Midbrain (tissue), 1 donor: ENCODE data around the gene NUS1.
"Not testable (repeated sequence)": the region's sequence is repeated elsewhere in the genome, so short reads cannot be mapped to it uniquely, and the experiment has no call there.

ENCODE experiments used
- DNase-seq: peaks from one replicate; lab custom pipeline; 2025; lab: John Stamatoyannopoulos, UW

Gene NUS1

DNA sequence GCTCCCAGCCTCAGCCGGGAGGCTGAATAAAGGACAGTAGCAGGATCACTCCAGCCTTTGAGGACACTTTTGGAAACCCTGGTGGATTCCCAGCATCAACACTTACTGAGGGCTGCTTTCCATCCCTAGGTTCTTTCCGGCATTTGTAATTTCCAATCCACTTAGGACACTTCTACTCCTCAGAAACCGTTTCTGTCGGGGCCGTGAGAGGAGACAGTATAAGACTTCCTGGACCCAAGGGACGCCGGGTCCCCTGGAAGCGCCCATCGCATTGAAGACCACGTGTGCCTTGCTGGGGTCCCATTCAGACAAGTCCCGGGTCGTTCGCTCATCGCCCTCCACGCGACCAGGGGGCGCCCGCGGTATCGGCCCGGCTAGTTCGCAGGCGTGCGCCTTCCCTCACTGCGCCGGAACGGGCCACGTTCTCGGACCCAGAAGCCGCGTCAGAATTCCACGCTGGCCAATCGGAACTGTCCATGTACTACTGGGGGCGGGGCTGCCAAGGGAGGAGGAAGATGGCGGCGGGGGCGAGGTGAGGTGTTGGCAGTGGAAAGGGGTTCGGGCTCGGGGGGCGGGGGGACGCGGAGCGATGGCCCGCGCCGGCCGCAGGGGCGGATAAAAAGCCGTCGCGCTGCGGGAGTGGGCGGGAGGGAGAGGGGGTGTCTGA, at the start of gene NUS1:
Gene NUS1, plus strand, starts transcription at position 479 of the 667 bp plus-strand sequence. CDS start 202 bp downstream, outside the sequence.
- DNase-seq = peak; percentile 99

DNA sequence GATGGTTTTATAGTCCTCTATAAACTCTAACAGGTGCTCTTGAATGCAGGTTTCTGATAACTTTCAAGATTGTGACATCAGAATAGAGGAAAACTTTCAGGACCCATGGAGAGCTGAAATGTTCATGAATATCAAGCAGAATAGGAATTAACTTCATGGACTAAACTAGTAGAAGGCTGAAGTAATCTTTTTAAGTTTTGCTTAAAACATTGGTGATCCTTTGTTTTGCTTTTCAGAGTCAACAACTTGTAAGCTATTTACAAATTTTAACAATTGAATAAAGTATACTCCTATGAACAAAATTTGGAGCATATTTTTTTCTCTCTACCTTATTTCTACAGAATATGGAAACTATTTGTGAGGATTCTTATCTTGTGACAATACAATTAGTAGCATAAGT, 47.7 kb upstream of the NUS1 start:
- DNase-seq = no peak

DNA sequence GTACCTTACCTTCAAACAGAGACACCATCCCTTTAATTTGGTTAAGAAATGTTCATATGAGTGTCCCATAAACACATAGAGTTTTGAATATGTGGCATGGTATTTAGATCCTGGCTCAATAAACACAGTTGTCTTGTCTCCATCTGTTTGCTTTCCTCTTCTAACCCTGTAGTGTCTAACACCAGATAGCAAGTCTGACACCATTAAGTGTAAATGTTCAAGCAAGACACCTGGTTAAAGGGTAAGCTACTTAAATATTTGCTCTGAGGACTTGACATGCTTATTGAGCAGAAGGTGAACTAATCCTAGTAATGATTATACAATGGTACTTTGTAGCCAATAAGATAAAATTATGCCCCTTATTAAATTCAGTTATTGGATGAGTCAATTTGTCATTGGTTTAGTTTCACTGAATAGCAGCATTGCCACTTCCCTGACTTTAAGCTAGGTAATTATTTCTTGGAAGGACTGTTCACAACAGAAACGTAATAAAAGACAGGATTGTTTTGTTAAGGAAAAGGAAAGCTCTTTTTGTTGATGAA, 46.1 kb upstream of the NUS1 start:
- no peak for DNase-seq

DNA sequence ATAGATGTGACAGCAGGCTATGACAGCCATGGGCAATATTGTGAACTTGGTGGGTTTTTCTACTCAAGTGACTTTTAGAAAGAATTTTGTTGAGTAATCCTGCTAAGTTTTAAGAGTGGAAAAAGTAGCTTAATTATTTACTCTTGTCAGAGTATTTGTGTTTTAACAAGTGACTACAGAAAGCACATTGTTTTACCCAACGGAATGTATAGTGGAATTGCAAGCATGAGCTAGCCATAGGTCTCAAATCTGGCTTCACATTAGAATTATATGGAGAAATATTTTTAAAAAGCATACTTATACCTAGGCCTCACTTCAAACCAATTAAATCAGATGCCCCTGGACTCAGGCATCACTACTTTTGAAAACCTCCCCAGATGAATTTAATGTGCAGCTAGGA, 37.5 kb upstream of the NUS1 start:
- no peak for DNase-seq

DNA sequence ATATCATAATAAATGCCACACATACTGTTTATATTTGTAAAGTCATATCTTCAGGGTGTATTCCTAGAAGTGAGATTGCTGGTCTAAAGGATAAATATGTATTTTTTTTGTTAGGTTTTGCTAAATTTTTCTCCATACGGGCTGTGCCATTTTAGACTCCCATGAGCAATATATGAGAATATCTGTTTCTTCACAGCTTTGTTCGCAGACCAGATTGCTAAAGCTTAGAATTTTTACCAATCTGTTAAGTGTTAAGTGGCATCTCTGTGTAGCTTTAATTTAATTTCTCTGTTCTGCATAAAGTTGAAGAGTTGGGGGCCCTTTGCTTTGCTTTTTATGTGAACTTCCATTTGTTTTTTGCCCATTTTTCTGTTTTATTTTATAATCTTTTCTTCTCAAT, 32.3 kb upstream of the NUS1 start:
- DNase-seq = no peak

DNA sequence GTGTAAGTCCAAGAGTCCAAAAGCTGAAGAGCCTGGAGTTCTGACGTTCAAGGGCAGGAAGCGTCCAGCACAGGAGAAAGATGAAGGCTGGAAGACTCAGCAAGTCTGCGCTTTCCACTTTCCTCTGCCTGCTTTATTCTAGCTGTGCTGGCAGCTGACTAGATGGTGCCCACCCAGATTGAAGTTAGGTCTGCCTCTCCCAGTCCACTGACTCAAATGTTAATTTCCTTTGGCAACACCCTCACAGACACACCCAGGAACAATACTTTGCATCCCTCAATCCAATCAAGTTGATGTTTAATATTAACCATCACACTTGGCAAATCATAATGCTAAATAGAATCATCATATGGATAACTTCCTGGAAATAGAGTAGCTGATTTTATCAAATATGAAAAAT, 23.3 kb upstream of the NUS1 start:
- not testable (repeated sequence) for DNase-seq

DNA sequence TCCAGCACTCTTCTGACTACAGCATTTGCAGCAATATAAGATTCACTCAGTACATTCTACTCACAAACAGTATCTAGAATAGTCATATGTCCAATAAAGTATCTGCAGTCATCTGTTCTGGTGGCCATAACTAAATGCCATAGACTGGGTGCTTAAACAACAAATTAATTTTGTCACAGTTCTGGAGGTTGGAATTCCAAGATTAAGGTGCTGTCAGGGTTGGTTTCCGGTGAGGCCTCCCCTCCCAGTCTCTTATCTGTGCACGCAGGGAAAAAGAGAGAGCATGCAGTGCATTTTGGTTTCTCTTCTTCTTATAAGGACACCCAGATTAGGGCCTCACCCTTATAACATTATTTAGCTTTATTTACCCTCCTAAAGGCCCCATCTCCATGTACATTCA, 21.3 kb upstream of the NUS1 start:
- no peak for DNase-seq

DNA sequence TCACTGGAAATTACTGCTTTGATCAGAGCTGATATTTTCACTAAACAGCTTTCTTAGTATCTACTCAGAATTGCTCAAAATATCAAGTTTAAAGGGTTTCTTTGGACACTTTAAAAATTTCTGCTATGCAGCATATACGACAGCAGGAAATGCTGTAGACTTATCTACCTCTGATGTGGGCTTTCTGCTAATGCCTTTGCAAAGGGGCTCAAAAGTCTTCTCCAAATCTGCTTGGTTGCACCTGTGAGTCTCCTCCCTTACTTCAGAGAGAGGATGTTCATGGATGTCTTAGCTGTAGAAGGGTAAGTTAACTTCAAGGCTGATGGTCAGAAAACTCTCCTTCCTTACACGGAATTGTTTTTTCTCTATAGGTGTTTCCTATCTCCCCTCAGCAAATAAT, 19.9 kb upstream of the NUS1 start:
- no peak for DNase-seq

DNA sequence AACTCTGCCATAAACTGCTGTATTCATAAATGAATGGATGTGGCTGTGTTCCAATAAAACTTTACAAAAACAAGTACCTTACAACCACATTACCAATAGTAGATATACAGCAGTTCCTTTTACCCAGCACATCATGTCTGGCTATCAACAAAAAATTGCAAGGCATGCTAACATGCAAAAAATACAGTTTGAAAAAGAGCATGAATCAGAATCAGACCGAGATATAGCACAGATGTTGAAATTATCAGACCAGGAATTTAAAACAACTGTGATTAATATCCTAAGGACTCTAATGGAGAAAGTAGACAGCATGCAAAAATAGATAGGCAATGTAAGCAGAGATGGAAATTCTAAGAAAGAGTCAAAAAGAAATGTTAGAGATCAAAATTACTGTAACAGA, 8.4 kb upstream of the NUS1 start:
- DNase-seq = no peak

DNA sequence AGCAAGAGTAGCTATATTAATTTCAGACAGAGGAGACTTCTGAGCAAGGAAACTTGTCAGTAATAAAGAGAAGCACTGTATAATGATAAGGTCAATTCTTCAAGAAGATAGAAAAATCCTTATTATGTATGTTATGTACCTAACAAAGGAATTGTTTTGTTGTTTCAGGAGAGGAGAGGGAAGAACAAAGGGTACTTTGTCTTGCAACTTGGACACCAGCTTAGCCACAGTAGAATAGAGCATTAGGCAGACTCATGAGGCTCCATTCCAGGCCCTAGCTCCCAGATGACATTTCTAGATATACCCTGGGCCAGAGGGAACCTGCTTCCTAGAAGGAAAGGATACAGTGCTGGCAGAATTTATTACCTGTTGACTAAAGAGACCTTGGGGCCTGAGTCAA, 6.5 kb upstream of the NUS1 start:
- no peak for DNase-seq

DNA sequence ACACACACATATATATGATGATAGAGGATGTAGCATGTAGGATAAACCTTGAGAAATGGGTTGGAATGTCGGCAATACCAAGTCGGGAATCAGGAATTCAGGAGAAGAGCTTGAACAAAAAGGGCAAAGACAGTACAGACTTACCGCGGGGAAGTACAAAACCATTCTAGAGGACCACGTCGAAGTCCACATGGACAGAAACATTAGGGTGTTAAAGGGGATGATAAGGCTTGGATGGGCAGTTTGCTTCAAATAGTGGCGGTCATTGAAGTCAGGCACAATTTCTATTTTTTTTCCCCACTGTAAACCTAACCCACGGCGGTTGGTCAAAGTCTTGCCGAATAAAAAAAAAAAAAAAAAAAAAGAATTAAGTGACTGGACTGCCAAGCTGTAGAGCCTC, 766 bp upstream of the NUS1 start:
- DNase-seq = no peak

DNA sequence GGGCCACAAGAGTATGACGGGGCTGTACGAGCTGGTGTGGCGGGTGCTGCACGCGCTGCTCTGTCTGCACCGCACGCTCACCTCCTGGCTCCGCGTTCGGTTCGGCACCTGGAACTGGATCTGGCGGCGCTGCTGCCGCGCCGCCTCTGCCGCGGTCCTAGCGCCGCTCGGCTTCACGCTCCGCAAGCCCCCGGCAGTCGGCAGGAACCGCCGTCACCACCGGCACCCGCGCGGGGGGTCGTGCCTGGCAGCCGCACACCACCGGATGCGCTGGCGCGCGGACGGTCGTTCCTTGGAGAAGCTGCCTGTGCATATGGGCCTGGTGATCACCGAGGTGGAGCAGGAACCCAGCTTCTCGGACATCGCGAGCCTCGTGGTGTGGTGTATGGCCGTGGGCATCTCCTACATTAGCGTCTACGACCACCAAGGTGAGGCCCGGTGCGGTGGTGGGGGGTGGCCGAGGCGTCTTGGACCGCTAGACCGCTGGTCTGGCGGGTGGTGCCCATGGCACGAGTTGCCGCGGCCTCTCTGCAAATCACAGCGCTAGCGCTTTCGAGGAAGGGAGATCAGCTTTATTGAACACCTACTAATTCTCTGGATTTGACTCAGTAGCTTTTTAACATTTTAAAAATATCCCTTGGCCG, 511 bp downstream of the NUS1 start:
- DNase-seq = not testable (repeated sequence)

DNA sequence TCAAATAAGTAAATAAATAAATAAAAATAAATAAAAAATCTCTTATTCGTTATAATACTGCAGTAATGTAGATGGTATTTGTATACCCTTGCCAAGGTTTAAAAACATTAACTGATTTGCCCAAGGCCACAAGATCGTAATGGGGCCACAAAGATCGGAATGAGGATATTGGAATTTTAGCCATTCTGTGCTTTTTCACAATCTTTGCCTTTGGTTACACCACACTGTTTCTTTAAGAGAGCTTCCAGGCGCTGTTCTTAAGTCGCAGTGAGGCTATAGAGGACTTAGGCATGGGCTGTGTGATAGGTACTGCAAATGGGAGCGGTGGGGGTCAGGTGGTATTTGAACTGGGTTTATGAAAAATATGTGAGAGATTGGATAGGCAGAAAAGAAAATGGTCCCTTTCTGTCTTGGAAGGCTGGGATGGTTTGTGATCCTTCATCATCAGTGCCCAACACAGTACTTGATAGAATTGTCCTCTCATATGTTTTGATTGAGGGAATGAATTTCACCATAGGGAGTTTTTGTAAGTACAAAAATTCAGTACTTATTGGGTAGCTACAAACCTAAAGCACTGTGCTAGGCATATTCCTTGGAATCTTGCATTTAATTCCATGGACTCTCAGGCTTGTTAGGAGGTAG, 1.4 kb downstream of the NUS1 start:
- DNase-seq = no peak

DNA sequence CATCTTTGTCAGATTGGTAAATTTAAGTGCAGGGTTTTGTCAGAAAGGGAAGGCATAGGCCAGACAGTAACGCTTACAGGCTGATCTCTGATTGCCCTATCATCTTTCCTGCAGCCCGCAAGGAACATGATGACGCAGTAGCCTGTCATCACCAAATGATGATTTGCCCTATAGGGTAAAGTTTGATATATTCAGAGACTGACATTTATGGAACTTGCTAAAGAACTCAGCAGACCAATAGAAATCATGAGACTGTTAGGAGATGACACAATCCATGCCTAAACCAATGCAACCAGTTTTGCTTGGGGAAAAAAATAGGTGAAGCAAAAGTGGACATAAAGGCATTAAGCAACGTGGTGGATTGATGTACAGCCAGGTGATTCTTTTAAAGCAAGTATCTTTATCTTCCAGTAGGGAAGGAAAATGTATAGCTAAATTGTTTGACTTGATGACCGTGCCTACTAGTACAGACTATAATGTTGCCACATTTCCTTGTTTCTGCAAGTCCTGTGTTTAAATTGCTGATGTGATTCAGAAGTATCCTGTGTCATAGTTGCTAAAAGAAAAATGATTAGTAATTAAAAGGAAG, 2.4 kb downstream of the NUS1 start:
- DNase-seq = no peak

DNA sequence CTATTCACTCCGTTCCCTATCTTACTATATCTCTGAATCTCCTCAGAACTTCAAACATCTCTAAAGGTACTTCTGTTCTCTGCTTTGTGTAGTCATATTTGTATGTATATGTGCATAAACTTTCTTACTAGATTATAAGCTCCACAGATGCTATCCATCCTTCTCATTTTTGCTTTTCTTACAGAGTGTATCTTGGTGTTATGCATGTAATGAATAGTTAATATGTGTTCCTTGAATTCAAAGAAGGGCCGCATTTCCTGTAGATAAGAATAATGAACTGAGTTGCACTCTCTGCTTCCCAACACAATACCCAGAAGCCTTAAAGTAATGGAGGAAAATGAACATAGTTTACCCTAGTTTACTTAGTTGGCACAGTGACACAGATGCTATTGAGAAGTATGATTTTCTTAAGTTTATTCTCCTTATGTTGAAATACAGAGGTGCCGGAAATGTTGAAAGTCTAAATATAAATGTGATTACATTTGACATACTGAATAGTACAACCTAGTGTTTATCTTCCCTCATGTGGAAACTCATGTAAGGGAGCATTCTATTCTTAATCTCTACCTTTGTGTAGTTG, 6.0 kb downstream of the NUS1 start:
- DNase-seq = no peak

DNA sequence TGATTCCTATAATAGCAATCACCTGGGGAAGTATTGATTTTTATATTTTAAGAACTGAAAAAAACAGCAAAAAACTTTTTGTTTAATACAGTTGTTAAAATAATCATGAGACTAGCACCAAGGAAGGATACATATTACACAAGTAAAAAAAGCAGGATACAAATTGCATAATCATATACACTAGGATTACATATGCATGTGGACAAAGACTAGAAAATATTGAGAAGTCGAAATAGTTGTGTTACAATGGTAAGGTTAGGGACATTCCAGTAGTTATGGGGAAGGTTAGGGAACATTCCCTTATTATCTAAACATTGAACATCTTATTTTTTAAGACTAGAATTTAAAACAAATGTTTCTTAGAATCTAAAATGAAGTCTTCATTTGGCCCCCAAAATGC, 9.5 kb downstream of the NUS1 start:
- DNase-seq = no peak

DNA sequence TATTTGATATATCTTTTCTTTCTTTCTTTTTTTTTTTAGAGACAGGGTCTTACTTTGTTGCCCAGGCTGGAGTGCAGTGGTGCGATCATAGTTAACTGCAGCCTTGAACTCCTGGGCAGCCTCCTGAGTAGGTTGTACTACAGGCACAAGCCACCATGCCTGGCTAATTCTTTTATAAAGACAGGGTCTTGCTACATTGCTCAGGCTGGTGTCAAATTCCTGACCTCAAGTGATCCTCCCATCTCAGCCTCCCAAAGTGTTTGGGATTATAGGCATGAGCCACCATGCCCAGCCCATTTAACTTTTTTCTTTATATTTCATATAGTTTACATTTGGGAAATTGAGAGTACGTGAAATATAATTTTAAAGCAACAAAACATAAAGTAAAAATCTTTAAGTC, 10.1 kb downstream of the NUS1 start:
- DNase-seq = no peak

DNA sequence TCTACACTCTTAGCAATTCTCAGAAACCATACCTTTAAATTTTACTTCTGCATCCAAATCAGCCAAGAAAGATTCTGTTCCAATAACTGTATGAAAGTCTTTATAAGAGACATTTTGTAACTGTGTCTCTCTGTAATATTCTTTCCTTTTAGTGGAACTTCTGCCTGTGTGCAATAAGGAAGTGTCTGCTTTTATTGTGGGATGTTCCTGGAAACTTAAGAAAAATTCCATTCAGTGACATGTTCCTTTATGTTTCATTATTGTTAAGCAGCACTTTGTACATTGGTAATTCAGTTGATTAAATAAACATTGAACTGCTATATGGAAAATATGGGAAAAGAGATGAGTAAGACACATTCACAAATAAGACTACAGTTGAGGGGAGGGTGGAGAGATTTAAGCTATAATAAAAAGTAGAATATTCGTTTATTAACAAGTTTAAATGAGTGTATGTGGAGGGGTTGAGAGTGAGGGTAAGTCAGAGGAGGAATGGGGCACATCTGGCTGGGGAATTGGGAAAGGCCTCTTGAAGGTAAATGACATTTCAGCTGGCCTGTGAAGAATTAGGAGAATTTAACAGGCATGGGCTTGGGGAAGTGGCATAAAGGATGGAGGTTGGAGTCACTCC, 11.9 kb downstream of the NUS1 start:
- DNase-seq = no peak

DNA sequence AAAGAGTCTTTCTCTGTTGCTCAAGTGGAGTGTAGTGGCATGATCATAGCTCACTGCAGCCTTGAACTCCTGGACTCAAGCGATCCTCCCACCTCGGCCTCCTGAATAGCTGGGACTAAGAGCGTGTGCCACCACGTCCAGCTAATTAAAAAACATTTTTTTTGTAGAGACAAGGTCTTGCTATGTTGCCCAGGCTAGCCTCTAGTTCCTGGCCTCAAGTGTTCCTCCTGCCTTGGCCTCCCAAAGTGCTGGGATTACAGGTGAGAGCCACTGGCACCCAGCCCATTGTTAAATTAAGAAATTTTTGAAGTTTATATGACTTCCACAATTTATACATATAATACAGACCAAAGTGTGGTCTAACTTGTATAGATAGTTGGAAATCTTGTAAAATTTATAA, 14.3 kb downstream of the NUS1 start:
- DNase-seq = not testable (repeated sequence)

DNA sequence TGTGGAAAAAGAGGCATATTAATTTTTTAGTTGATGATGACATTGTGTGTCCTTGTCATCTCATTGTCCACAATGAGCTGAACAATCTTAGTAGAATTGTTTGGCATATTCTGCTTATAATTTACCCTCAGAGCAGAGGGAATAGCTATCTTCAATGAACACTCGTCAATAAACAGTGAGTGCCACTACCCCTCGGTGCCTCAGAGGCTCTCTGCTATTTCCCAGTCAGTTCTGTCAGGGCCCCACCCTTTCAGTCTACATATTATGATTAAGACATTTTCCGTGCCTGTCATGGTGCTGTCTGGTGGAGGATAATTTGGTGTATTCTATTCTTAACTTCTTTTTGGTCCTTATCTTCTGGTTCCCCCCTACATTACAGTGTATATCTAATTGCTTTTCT, 31.2 kb downstream of the NUS1 start:
- DNase-seq = no peak

DNA sequence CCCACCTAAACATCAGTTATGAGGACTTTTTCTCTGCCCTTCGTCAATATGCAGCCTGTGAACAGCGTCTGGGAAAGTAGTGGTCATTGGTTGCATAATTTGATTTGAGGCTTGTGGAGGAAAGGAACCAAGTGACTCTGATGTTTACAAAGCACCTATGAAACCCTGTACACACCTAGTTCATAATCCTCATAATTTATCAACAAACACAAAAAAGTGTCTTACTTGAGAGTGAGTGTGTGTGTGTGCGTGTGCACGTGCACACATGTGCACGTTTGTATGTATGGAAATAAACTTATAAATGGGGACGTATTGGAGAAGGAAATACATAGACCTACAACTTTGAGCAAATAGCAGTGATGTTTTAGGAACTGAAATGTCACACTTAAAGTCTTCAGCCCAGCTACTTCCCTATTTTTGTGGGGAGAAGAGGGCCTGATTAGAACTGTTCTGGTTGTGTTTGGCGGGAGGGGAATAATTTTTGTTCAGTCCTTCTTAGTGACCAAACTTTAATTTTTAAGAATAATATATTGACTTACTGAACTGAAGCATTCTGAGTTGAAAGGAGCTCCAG, 31.8 kb downstream of the NUS1 start:
- not testable (repeated sequence) for DNase-seq

DNA sequence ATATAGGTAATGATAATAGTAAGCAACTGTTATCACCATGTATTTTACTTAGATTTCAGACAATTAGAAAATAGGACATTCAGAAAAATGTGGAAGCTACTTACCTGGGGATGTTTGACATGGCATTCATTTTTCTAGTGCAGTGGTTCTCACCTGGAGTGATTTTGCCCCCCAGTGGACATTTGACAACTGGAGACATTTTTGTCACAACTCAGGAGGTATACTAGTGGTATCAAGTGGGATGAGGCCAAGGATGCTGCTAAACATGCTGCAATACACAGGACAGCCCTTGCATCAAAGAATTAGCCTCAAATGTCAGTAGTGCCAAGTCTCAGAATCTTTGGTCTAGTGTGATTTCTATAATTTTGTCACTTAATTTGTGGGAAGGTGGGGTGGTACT, 36.1 kb downstream of the NUS1 start:
- DNase-seq = no peak
